ENCODE results near the gene RELN. TPM values are rescaled to one million over a fixed set of nuclear protein-coding genes. Genes with fewer than 3 reads are reported as not detected.
"Not testable (repeated sequence)": the region's sequence is repeated elsewhere in the genome, so short reads cannot be mapped to it uniquely, and the experiment has no call there.

Gene RELN
- total RNA-seq, 1 donor from 2014 or later: 1.8 TPM

GRCh38 chr7:103854611-103855010, 134.8 kb downstream of the RELN start:
- DNase-seq (ENCODE audit: low spot score): no peak

- no peak for DNase-seq (ENCODE audit: low spot score)
Measured at GRCh38 chr7:103851357-103851756, 138.1 kb downstream of the RELN start.

DNA sequence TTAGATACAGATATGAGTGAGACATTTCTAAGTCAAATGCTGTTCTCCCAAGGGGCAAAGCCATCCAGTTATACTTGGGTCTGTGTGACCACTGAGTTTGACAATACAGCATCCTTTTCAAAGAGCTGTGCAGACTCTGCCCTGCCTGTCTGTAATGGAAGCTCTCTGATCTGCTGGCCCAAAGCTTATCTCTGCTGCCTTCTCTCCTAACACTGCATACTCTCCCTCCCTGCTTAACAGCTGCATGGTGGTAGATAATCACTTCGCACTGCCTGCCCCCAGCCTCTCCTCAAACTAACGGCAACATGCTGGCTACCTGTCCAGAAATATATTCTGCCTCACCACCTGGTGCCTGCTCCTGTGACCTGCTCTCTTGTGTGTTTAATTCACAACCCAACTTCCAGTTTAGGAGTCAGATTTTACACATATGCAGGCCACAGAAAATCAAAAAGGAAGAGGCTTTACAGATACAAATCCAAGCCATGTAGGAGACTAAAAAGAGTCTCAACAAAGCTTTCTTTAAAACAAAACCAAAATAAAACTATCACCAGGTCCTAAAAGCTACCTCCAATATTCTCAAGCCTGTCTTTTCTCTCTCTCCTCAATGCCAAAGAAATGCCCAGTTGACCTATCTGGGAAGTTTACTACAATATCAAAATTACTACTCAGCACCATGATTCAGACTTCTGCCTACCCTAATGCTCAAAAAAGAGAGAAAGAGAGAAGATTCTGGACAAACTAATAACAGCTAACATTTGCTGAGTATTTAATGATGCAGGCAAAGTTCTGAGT, 145.6 kb downstream of the RELN start:
- DNase-seq (ENCODE audit: low spot score): no peak

GRCh38 chr7:103833401-103833800, 156.1 kb downstream of the RELN start:
- no peak for DNase-seq (ENCODE audit: low spot score)

GRCh38 chr7:103832438-103832837, 157.0 kb downstream of the RELN start:
- no peak for DNase-seq (ENCODE audit: low spot score)

GRCh38 chr7:103824251-103824650, 165.2 kb downstream of the RELN start:
- no peak for DNase-seq (ENCODE audit: low spot score)

- no peak for DNase-seq (ENCODE audit: low spot score)
Measured at GRCh38 chr7:103823084-103823483, 166.4 kb downstream of the RELN start.

GRCh38 chr7:103821092-103821491, 168.4 kb downstream of the RELN start:
- no peak for DNase-seq (ENCODE audit: low spot score)

DNA sequence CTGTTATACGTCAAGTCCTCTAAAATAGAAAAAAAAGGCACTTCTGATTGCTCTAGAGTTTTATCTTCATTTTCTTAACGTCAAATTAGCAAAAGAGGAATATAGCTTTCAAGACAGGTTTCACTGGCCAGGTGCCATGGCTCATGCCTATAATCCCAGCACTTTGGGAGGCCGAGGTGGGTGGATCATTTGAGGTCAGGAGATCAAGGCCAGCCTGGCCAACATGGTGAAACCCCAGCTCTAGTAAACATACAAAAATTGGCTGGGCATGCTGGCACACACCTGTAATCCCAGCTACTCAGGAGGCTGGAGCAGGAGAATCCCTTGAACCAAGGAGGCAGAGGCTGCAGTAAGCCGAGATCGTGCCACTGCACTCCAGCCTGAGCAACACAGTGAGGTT, 173.5 kb downstream of the RELN start:
- DNase-seq (ENCODE audit: low spot score): not testable (repeated sequence)

- DNase-seq (ENCODE audit: low spot score): no peak
Measured at GRCh38 chr7:103813970-103814369, 175.5 kb downstream of the RELN start.

- DNase-seq (ENCODE audit: low spot score): no peak
Measured at GRCh38 chr7:103811997-103812396, 177.5 kb downstream of the RELN start.

- no peak for DNase-seq (ENCODE audit: low spot score)
Measured at GRCh38 chr7:103811290-103811689, 178.2 kb downstream of the RELN start.

GRCh38 chr7:103810112-103810744, 179.2 kb downstream of the RELN start:
- no peak for DNase-seq (ENCODE audit: low spot score)

DNA sequence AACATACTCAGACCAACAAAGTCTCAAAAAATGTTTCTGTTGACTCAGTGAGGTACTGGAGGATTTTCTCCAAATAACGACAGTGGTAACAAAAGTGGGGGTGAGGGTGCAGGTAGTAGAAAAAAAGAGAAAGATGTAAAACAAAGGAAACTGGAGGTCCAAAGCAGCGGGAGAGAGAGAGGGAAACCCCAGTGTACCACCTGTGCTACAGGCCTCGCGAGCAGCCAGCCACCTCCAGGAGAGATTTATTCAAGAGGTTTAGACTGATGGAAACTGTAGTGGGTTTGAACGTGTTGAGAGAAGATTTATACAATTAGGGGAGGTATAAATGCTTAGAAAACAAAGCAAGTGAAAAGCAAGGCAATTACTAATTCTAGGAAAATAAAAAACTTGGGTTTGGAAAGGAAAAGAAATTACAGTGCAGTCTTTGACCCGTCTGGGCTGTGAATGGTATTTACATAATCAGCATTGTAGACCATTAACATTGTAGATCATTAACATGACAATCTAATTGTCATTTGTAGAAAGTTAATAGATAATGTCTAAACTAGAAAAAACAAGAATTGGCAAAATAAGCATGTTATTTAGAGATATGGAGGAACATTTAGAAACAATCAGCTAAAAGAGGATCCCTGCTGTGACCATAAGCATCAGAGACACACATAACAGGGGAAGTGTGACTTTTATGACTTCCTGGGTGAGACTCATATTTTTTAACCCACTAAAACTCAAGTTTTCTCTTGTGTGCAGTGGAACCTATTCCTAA, 180.0 kb downstream of the RELN start:
- DNase-seq (ENCODE audit: low spot score): no peak

GRCh38 chr7:103805346-103805745, 184.1 kb downstream of the RELN start:
- DNase-seq (ENCODE audit: low spot score): no peak

DNA sequence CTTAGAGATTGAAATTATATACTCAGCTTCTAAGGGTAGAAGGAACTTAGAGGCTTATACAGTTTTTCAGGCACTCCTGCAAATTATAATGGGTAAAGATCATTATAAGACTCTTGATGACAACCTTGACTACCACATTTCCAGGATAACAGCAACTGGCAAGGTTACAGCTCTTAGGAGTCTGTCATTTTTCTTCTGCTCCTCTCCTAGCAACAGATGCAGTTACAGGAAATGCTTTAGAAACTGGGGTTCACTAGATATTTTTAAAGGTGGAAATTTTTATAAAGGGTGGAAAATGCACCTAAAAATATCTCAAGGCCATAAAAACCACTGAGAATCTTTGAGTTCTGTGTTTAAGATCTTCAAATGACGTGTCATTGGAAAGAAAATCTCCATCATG, 185.8 kb downstream of the RELN start:
- no peak for DNase-seq (ENCODE audit: low spot score)

GRCh38 chr7:103799298-103799697, 190.2 kb downstream of the RELN start:
- no peak for DNase-seq (ENCODE audit: low spot score)

DNA sequence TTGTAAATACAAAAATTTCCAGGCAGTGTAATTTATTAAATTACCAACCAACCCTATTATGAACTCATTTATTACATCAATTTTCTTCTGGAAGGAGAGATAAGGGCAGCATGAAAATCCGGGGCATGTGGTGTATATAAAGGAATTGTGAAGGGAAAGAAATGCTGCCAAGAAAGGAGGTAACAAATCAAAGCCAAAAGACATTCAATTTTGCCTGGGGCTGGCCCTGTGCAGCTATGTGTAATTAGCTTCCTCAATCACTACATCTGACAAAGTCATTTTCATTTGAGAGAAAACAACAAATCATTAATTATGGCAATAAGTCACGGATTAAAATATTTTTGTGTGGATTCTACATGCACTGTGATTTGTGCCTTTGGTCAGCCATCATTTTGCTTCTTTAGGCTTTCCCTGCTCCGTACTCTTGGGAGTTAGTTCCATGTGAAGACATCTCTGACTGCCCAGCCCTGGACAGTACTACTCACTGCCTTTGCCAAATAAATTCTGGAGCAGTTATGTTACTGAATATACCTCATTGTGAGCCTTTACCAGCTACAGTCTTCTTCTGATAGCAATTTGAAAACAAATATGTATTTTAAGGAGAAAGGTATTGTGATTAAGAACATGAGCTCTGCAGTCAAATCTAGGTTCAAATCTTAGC, 191.7 kb downstream of the RELN start:
- DNase-seq (ENCODE audit: low spot score): no peak

DNA sequence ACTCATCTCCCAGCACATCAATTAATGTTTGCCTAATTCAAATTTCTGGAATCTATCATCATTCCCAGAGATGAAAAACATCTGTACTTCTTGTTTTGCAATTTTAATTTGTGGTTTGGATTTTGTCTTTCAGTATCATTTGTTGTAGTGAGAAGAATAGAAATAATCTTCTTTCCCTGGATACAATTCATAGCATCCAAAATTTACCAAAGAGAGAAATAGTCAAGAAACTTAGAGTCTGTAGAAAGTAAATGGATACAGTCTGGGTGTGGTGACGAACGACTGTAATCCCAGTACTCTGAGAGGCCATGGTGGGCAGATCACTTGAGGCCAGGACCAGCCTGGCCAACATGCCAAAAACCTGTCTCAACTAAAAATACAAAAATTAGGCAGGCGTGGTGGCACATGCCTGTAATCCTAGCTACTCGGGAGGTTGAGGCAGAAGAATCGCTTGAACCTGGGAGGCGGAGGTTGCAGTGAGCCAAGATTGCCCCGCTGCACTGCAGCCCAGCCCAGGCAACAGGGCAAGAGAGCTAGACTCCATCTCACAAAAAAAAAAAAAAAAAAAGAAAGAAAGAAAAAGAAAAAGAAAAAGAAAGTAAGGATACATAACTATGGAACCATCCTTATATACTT, 193.0 kb downstream of the RELN start:
- no peak for DNase-seq (ENCODE audit: low spot score)

GRCh38 chr7:103795787-103796186, 193.7 kb downstream of the RELN start:
- DNase-seq (ENCODE audit: low spot score): no peak

GRCh38 chr7:103795107-103795506, 194.4 kb downstream of the RELN start:
- no peak for DNase-seq (ENCODE audit: low spot score)

Measured in mesenteric fat pad (tissue), 1 donor.